Endothelial cell of umbilical vein (primary cell): ENCODE data around the gene LMTK2. TPM values are rescaled to one million over a fixed set of nuclear protein-coding genes. Genes with fewer than 3 reads are reported as not detected.

Source experiments
- BruUV-seq: library from RNA; stranded (reverse); fragments of 400-500 nt; replicated peaks from 2 replicates; lab custom pipeline; 2021; lab: Mats Ljungman, UMichigan
- CTCF ChIA-PET: fragments of 300-600, 350-600 bp; sonication (Branson Sonifier 250); formaldehyde crosslinking; loops from one replicate; lab custom pipeline; 2021; ENCODE audit warnings: antibody characterized with exemption, inconsistent platforms; lab: Charles Lee
- POLR2A ChIA-PET: fragments of 300-600, 350-600 bp; sonication (Branson Sonifier 250); formaldehyde crosslinking; loops from one replicate; lab custom pipeline; 2021; ENCODE audit warnings: antibody characterized with exemption, inconsistent platforms; lab: Charles Lee
- DNase-seq: peaks from one replicate; pipeline ENCODE4 v3.0.0-alpha.2; 2011; ENCODE audit warnings: low read depth, low spot score
- FAIRE-seq: peaks from 2 replicates; lab custom pipeline; 2011; peaks lifted over from hg19 to GRCh38; lab: Jason Lieb, UNC
- H2AFZ ChIP-seq: 2 replicates; pipeline ENCODE4 v1.6.0; 2012; ENCODE audit warnings: low read depth, low read length, control low read depth, inconsistent platforms
- H3K27ac ChIP-seq: 2 replicates; pipeline ENCODE4 v1.5.1; 2011; ENCODE audit warnings: low read depth, mild to moderate bottlenecking, control low read depth, low read length, moderate library complexity; ENCODE audit not compliant: insufficient read depth
- H3K27me3 ChIP-seq, 2 experiments: 2 replicates each; pipeline versions ENCODE4 v1.6.0 to v1.6.1; 2011; ENCODE audit warnings: low read length in 2 of 2, mixed read lengths in 1 of 2; ENCODE audit not compliant: control insufficient read depth in 2 of 2, insufficient read depth in 2 of 2
- H3K36me3 ChIP-seq, 2 experiments: 2 replicates in 1 of 2; 3 replicates in 1 of 2; pipeline ENCODE4 v1.5.1; 2011; ENCODE audit warnings: low read length in 2 of 2, mild to moderate bottlenecking in 1 of 2, moderate library complexity in 1 of 2; ENCODE audit not compliant: control insufficient read depth in 2 of 2, insufficient read depth in 2 of 2; ENCODE audit errors: extremely low read depth in 1 of 2
- H3K4me1 ChIP-seq: 3 replicates; pipeline ENCODE4 v1.5.1; 2011; ENCODE audit warnings: mild to moderate bottlenecking, low read length; ENCODE audit not compliant: control insufficient read depth, insufficient read depth; ENCODE audit errors: extremely low read depth
- H3K4me2 ChIP-seq: 2 replicates; pipeline ENCODE4 v1.6.1; 2011; ENCODE audit warnings: low read length, control low read depth, mixed read lengths; ENCODE audit not compliant: insufficient read depth
- H3K4me3 ChIP-seq, 3 experiments: fragments of 200-600 bp in 1 of 3; sonication (generic), shearing (Covaris generic) in 1 of 3; replicated peaks in 1 of 3; 2 replicates each; pipeline ENCODE4 v1.5.1; 2011 to 2016; ENCODE audit warnings: control low read depth in 3 of 3, low read length in 3 of 3, mild to moderate bottlenecking in 2 of 3, inconsistent platforms in 1 of 3, low read depth in 1 of 3, moderate library complexity in 1 of 3; ENCODE audit not compliant: insufficient read depth in 1 of 3
- H3K79me2 ChIP-seq: 2 replicates; pipeline ENCODE4 v1.6.0; 2012; ENCODE audit warnings: low read length, inconsistent platforms; ENCODE audit not compliant: control insufficient read depth, insufficient read depth
- H3K9ac ChIP-seq: replicated peaks from 2 replicates; pipeline ENCODE3; 2011; ENCODE audit warnings: low read length, control low read depth; ENCODE audit not compliant: insufficient read depth; ENCODE audit errors: extremely low read depth
- H3K9me1 ChIP-seq: replicated peaks from 3 replicates; pipeline ENCODE4 v1.6.0; 2011; ENCODE audit warnings: mild to moderate bottlenecking, low read length; ENCODE audit not compliant: control insufficient read depth, insufficient read depth; ENCODE audit errors: extremely low read depth
- H3K9me3 ChIP-seq: replicated peaks from 2 replicates; pipeline ENCODE4 v1.5.1; 2012; ENCODE audit warnings: low read length, inconsistent platforms; ENCODE audit not compliant: control insufficient read depth, insufficient read depth
- H4K20me1 ChIP-seq: replicated peaks from 2 replicates; pipeline ENCODE3; 2011; ENCODE audit warnings: mild to moderate bottlenecking, low read length; ENCODE audit not compliant: control insufficient read depth, insufficient read depth; ENCODE audit errors: extremely low read depth
- CTCF ChIP-seq, 2 donors: IDR thresholded peaks; 1 replicate in 1 of 2; 2 replicates in 1 of 2; pipeline ENCODE4 v1.5.1; 2011; ENCODE audit warnings: low read length in 2 of 2, mild to moderate bottlenecking in 2 of 2, moderate library complexity in 2 of 2, control low read depth in 1 of 2, inconsistent platforms in 1 of 2, low read depth in 1 of 2; ENCODE audit not compliant: insufficient read depth in 1 of 2; ENCODE audit errors: extremely low read depth in 1 of 2
- EZH2 ChIP-seq: IDR thresholded peaks from 2 replicates; pipeline ENCODE4 v1.6.1; 2012; ENCODE audit warnings: borderline replicate concordance, low read depth, mild to moderate bottlenecking, moderate library complexity, low read length, inconsistent platforms; ENCODE audit not compliant: severe bottlenecking
- GATA2 ChIP-seq: IDR thresholded peaks from 2 replicates; pipeline ENCODE4 v1.7.0; 2011; ENCODE audit warnings: low read depth, mild to moderate bottlenecking, moderate library complexity, mixed read lengths, low read length; ENCODE audit not compliant: insufficient read length, insufficient read depth
- JUN ChIP-seq: IDR thresholded peaks from 2 replicates; pipeline ENCODE4 v1.6.1; 2011; ENCODE audit warnings: borderline replicate concordance, low read depth; ENCODE audit not compliant: insufficient read length, insufficient read depth
- MAX ChIP-seq: IDR thresholded peaks from 2 replicates; pipeline ENCODE4 v1.6.1; 2011; ENCODE audit not compliant: insufficient read depth, insufficient read length
- MYC ChIP-seq: IDR thresholded peaks from one replicate; pipeline ENCODE4 v1.6.1; 2011; ENCODE audit warnings: mild to moderate bottlenecking, low read depth, low read length
- POLR2A ChIP-seq: IDR thresholded peaks from 2 replicates; pipeline ENCODE4 v1.6.1; 2012; ENCODE audit warnings: low read depth, mild to moderate bottlenecking, control low read depth, low read length
- POLR2AphosphoS5 ChIP-seq: IDR thresholded peaks from 2 replicates; pipeline ENCODE4 v1.6.1; 2012; ENCODE audit warnings: low read depth, mild to moderate bottlenecking, control low read depth, low read length, moderate library complexity; ENCODE audit not compliant: insufficient read depth
- dilution Hi-C: fragments of 300-500 bp; cut with MboI; formaldehyde crosslinking; loops from one replicate; pipeline ENCODE4 v1.15.0; 2019; ENCODE audit warnings: low sequenced_read_pairs; ENCODE audit not compliant: extremely low pct_ligation_motif_present
- intact Hi-C: fragments of 100-400 bp; cut with micrococcal nuclease; formaldehyde crosslinking; loops from one replicate; pipeline ENCODE4 v1.10.0; 2022
- polyA plus RNA-seq, 4 experiments: library from polyadenylated mRNA; depleted of rRNA in 3 of 4; stranded (reverse) in 3 of 4; unstranded in 1 of 4; fragments of >200 nt; gene quantifications; 2 replicates each; pipeline versions ENCODE4 v1.2.1 to v1.2.3, GENCODE V29; 2011 to 2012; ENCODE audit warnings: missing spikeins in 1 of 4
- total RNA-seq: library from RNA; stranded (reverse); gene quantifications from 2 replicates; pipeline ENCODE4 v1.2.3, GENCODE V29; 2021

LMTK2 gene
- total and polyA plus RNA-seq, 2 donors (not counting 3 experiments of a cell fraction or from before 2014, with no cell fraction given) = 5.9 to 13.8 TPM

- Histone ChIP-seq H3K4me3 (no peak overlapping the region), H3K9me3 (no peaks in the 10 kb centered on the region), H3K36me3 (peaks cover 6 to 30% of the 10 kb centered on the region in 2 experiments), H3K9ac (no peak overlapping the region), H3K27me3 (no peaks in the 10 kb centered on the region), H4K20me1 (no peaks in the 10 kb centered on the region), H3K4me1 (no peaks in the 10 kb centered on the region), H3K27ac (no peak overlapping the region), H3K4me2 (no peak overlapping the region), H2AFZ (no peak overlapping the region), H3K9me1 (no peaks in the 10 kb centered on the region), H3K79me2 (no peaks in the 10 kb centered on the region)
- FAIRE-seq = no peak
- no peak for TF ChIP-seq EZH2
- dilution Hi-C loops = no loop called here
- intact Hi-C loops = no loop called here
- no TSS peak for BruUV-seq
- CTCF ChIA-PET = no interaction called here
- no peak for DNase-seq
- POLR2A ChIA-PET = no interaction called here
Measured at GRCh38 chr7:98194186-98194585, 87.5 kb downstream of the LMTK2 start.

- no peaks in the 10 kb centered on the region for H3K9me1 ChIP-seq
- no peak overlapping the region for H3K9ac ChIP-seq
- dilution Hi-C loops = no loop called here
- H4K20me1 ChIP-seq = no peaks in the 10 kb centered on the region
- FAIRE-seq (no peak), DNase-seq (no peak)
- intact Hi-C loops = no loop called here
- peaks cover 6 to 28% of the 10 kb centered on the region in 2 experiments for H3K36me3 ChIP-seq
- H2AFZ ChIP-seq = no peak overlapping the region
- BruUV-seq = no TSS peak
- no peak overlapping the region for H3K4me3 ChIP-seq
- no peaks in the 10 kb centered on the region for H3K4me1 ChIP-seq
- ChIA-PET POLR2A (no interaction called here), CTCF (interaction anchor here (0.9 kb wide), 1 partner anchor 174 kb away, joined by 3 read pairs; no protein-coding TSS in a partner anchor)
- H3K9me3 ChIP-seq = no peaks in the 10 kb centered on the region
- H3K27ac ChIP-seq = no peak overlapping the region
- TF ChIP-seq JUN = no peak
- no peak for TF ChIP-seq GATA2
- TF ChIP-seq POLR2A = no peak
- TF ChIP-seq EZH2 = no peak
- no peak for TF ChIP-seq CTCF (IDR thresholded peaks at IDR 0.05; ENCODE audit: extremely low read depth in 1 of 2, insufficient read depth in 1 of 2, low read depth in 1 of 2, low read length in 2 of 2)
- no peak for TF ChIP-seq MYC
- TF ChIP-seq MAX = no peak
- TF ChIP-seq POLR2AphosphoS5 = no peak
- H3K27me3 ChIP-seq = no peaks in the 10 kb centered on the region
- no peaks in the 10 kb centered on the region for H3K79me2 ChIP-seq
- no peak overlapping the region for H3K4me2 ChIP-seq
Measured at GRCh38 chr7:98194672-98195457, 88.2 kb downstream of the LMTK2 start.
